HG02973 (cell line): Measurements from ENCODE around the gene CELA2A.
"Not testable (repeated sequence)": the region's sequence is repeated elsewhere in the genome, so short reads cannot be mapped to it uniquely, and the experiment has no call there.

Experiments
- ATAC-seq: cut with Tn5 transposase; IDR thresholded peaks from one replicate; pipeline ENCODE4 v1.9.1; 2021; ENCODE audit warnings: moderate library complexity; ENCODE audit not compliant: unreplicated experiment

CELA2A gene

GRCh38 chr1:15424981-15425380 lies 31.6 kb upstream of the CELA2A start:
- no peak for ATAC-seq

- no peak for ATAC-seq
Measured at GRCh38 chr1:15425521-15425920, 31.0 kb upstream of the CELA2A start.

GRCh38 chr1:15425958-15426357 lies 30.6 kb upstream of the CELA2A start:
- no peak for ATAC-seq

GRCh38 chr1:15426492-15427279 lies 29.8 kb upstream of the CELA2A start:
- ATAC-seq, result no peak

- ATAC-seq, result no peak
Measured at GRCh38 chr1:15427280-15427666, 29.3 kb upstream of the CELA2A start.

GRCh38 chr1:15428252-15428651 lies 28.3 kb upstream of the CELA2A start:
- not testable (repeated sequence) for ATAC-seq

- ATAC-seq, result no peak
Measured at GRCh38 chr1:15428815-15429435, 27.6 kb upstream of the CELA2A start.

GRCh38 chr1:15429701-15430149 lies 26.8 kb upstream of the CELA2A start:
- no peak for ATAC-seq

GRCh38 chr1:15430787-15431570 lies 25.6 kb upstream of the CELA2A start:
- ATAC-seq, result no peak

- ATAC-seq, result no peak
Measured at GRCh38 chr1:15431571-15431948, 25.0 kb upstream of the CELA2A start.

- no peak for ATAC-seq
Measured at GRCh38 chr1:15432324-15432723, 24.2 kb upstream of the CELA2A start.

GRCh38 chr1:15433471-15433870 lies 23.1 kb upstream of the CELA2A start:
- no peak for ATAC-seq

GRCh38 chr1:15434739-15435138 lies 21.8 kb upstream of the CELA2A start:
- ATAC-seq, result not testable (repeated sequence)

GRCh38 chr1:15435239-15436077 lies 21.1 kb upstream of the CELA2A start:
- no peak for ATAC-seq

- ATAC-seq, result no peak
Measured at GRCh38 chr1:15436881-15437442, 19.6 kb upstream of the CELA2A start.

GRCh38 chr1:15439325-15439724 lies 17.2 kb upstream of the CELA2A start:
- no peak for ATAC-seq

- no peak for ATAC-seq
Measured at GRCh38 chr1:15440357-15440756, 16.2 kb upstream of the CELA2A start.

GRCh38 chr1:15441247-15441646 lies 15.3 kb upstream of the CELA2A start:
- ATAC-seq, result no peak

- no peak for ATAC-seq
Measured at GRCh38 chr1:15442119-15442518, 14.4 kb upstream of the CELA2A start.

- no peak for ATAC-seq
Measured at GRCh38 chr1:15442759-15443158, 13.8 kb upstream of the CELA2A start.

GRCh38 chr1:15443281-15443680 lies 13.3 kb upstream of the CELA2A start:
- ATAC-seq, result no peak
